Nephron progenitor cell (in vitro differentiated cells): ENCODE data around the gene KRT10.

Experiments used
- DNase-seq: peaks from one replicate; pipeline ENCODE4 v3.0.0; 2021
- H3K27ac Mint-ChIP-seq: 2 replicates; pipeline ENCODE4 v1.8.0; 2021; ENCODE audit warnings: mild to moderate bottlenecking, moderate library complexity, mixed read lengths
- H3K27me3 Mint-ChIP-seq: 2 replicates; pipeline ENCODE4 v1.8.0; 2021; ENCODE audit warnings: mild to moderate bottlenecking, low read depth, mixed read lengths; ENCODE audit not compliant: poor library complexity
- H3K36me3 Mint-ChIP-seq: 2 replicates; pipeline ENCODE4 v1.8.0; 2021; ENCODE audit warnings: low read depth, mixed read lengths
- H3K4me1 Mint-ChIP-seq: 2 replicates; pipeline ENCODE4 v1.8.0; 2021; ENCODE audit warnings: mixed read lengths
- H3K4me3 Mint-ChIP-seq: 2 replicates; pipeline ENCODE4 v1.8.0; 2021; ENCODE audit warnings: mild to moderate bottlenecking, moderate library complexity, mixed read lengths
- H3K9me3 Mint-ChIP-seq: 2 replicates; pipeline ENCODE4 v1.8.0; 2021; ENCODE audit warnings: mild to moderate bottlenecking, moderate library complexity, mixed read lengths
- TF ChIP-seq, protein P1 (sequence below): fragments of 200-600 bp; sonication (generic); IDR thresholded peaks from 2 replicates; pipeline ENCODE4 v1.5.0; 2021; ENCODE audit warnings: antibody characterized with exemption

Gene KRT10

GRCh38 chr17:40810494-40810893 is 11.9 kb downstream of the KRT10 start:
- no peak for DNase-seq
- Mint-ChIP-seq H3K9me3 (no peaks in the 10 kb centered on the region), H3K27me3 (peaks cover 94% of the 10 kb centered on the region), H3K4me1 (no peaks in the 10 kb centered on the region), H3K27ac (no peak overlapping the region), H3K36me3 (no peaks in the 10 kb centered on the region), H3K4me3 (no peak overlapping the region)
- TF ChIP-seq, protein P1, sequence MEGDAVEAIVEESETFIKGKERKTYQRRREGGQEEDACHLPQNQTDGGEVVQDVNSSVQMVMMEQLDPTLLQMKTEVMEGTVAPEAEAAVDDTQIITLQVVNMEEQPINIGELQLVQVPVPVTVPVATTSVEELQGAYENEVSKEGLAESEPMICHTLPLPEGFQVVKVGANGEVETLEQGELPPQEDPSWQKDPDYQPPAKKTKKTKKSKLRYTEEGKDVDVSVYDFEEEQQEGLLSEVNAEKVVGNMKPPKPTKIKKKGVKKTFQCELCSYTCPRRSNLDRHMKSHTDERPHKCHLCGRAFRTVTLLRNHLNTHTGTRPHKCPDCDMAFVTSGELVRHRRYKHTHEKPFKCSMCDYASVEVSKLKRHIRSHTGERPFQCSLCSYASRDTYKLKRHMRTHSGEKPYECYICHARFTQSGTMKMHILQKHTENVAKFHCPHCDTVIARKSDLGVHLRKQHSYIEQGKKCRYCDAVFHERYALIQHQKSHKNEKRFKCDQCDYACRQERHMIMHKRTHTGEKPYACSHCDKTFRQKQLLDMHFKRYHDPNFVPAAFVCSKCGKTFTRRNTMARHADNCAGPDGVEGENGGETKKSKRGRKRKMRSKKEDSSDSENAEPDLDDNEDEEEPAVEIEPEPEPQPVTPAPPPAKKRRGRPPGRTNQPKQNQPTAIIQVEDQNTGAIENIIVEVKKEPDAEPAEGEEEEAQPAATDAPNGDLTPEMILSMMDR: no peak

DNA sequence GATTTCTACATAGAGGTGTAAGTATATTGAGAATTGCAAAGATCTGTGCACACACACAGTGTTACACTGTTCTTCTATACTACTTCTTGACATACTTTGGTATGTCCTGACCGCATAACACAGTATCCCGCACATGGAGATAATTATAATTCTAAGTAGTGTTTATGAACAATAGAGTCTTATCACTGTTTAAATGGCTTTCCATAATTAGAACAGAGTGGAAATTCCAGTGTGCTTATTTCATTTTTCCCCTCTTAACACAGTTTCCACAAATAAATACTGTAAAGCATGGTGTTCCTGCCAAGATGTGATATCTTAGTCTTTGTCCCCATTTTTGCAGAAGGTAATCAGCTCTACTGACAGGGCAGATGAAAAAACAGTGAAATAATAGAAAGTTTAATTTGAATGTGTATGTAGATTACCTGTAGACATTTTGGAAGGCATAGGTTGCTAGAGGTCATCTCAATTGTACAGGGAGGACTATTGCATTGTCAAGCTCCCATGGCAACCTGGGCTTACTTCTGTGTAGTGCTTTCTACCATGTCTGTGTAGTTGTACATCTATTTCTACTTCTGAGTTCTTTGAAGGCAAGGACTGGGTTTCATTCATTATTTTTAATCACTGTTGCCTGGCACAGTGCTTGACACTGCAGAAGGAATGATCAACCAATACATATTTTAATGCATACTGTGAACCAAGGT is 12.5 kb downstream of the KRT10 start:
- H3K27me3 Mint-ChIP-seq: peaks cover 97% of the 10 kb centered on the region

GRCh38 chr17:40806131-40806530 is 16.3 kb downstream of the KRT10 start:
- Mint-ChIP-seq H3K27ac (no peak overlapping the region), H3K9me3 (peaks cover 4% of the 10 kb centered on the region), H3K4me1 (no peaks in the 10 kb centered on the region), H3K27me3 (peaks cover 72% of the 10 kb centered on the region), H3K4me3 (no peak overlapping the region), H3K36me3 (no peaks in the 10 kb centered on the region)
- TF ChIP-seq, protein P1: no peak
- no peak for DNase-seq

More for the DNA sequence above, 12.5 kb downstream of the KRT10 start:
- no peak overlapping the region for H3K4me3 Mint-ChIP-seq
- no peak overlapping the region for H3K27ac Mint-ChIP-seq
- H3K36me3 Mint-ChIP-seq: no peaks in the 10 kb centered on the region
- TF ChIP-seq, protein P1: no peak
- H3K9me3 Mint-ChIP-seq: peaks cover 4% of the 10 kb centered on the region
- H3K4me1 Mint-ChIP-seq: no peaks in the 10 kb centered on the region
- DNase-seq: no peak

DNA sequence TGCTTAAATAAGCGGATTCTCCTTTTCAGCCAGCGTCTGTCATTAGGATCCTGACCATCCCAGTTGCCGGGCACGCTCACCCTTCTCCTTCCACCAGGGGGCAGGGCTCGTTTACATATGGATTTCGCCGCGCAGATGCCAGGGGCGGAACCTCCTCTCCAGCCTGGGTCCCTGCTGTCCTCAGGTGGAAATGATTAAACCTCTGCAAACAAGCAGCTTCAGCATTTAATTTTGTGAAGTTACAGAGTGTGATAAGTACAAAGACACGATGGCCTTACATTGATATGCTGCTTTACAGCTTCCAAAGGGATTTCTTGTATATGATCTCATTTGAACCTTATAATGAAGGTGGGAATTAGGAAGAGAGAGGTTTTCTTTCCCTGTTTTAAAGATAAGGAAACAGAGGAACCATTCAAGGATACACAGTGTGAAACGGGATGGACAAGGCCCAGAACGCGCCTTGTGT is 18.8 kb downstream of the KRT10 start:
- Mint-ChIP-seq H3K36me3 (no peaks in the 10 kb centered on the region), H3K27me3 (peaks cover 48% of the 10 kb centered on the region), H3K4me1 (no peaks in the 10 kb centered on the region), H3K27ac (no peak overlapping the region), H3K4me3 (no peak overlapping the region), H3K9me3 (peaks cover 4% of the 10 kb centered on the region)
- TF ChIP-seq, protein P1: peak; percentile 92
- DNase-seq: peak; percentile 87

- H3K4me1 Mint-ChIP-seq: no peaks in the 10 kb centered on the region
- H3K4me3 Mint-ChIP-seq: no peak overlapping the region
- no peaks in the 10 kb centered on the region for H3K36me3 Mint-ChIP-seq
- TF ChIP-seq, protein P1: no peak
- H3K27me3 Mint-ChIP-seq: peaks cover 38% of the 10 kb centered on the region
- DNase-seq: no peak
- no peak overlapping the region for H3K27ac Mint-ChIP-seq
- H3K9me3 Mint-ChIP-seq: peaks cover 4% of the 10 kb centered on the region
Measured at GRCh38 chr17:40801157-40801556, 21.3 kb downstream of the KRT10 start.

DNA sequence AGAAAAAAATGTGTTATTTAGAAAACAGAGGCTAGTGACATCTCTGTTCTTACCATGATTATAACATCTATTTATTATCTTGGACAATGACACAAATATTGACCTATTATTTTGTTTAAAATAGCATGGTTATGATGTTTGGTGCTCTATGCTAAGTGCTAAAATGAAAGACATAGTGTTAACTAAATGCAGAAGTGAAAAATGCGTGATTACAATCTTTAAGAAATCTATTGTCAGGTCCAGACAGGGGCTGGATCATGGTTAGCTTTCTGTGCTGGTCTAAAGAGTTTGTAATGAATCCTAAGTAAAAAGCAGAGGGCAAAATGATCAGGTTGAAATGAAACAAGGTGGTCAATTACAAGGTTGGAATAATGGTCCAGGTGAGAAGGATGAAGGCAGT is 22.0 kb downstream of the KRT10 start:
- Mint-ChIP-seq H3K36me3 (no peaks in the 10 kb centered on the region), H3K9me3 (peaks cover 4% of the 10 kb centered on the region), H3K27ac (no peak overlapping the region), H3K4me3 (no peak overlapping the region), H3K4me1 (no peaks in the 10 kb centered on the region), H3K27me3 (peaks cover 31% of the 10 kb centered on the region)
- no peak for DNase-seq
- TF ChIP-seq, protein P1: no peak
